RWPE2 (cell line): ENCODE measurements around the gene P2RY11.
A peak's percentile ranks its signal among the peaks of the same experiment; 100 is the strongest.

Source experiments
- ATAC-seq: fragments of 200-7000 bp; cut with Tn5 transposase; 3 replicates; pipeline ENCODE4 v1.9.1; 2021; ENCODE audit warnings: low read depth
- DNase-seq: peaks from one replicate; pipeline ENCODE4 v3.0.0-alpha.2; 2020; ENCODE audit warnings: low spot score
- H3K27ac ChIP-seq: fragments of 450-650 bp; 2 replicates; pipeline ENCODE4 v1.5.1; 2017; ENCODE audit warnings: mild to moderate bottlenecking; ENCODE audit not compliant: poor library complexity, severe bottlenecking
- H3K27me3 ChIP-seq: fragments of 250-450 bp; sonication (Bioruptor Pico); 2 replicates; pipeline ENCODE4 v1.5.1; 2021; ENCODE audit warnings: mild to moderate bottlenecking, moderate library complexity; ENCODE audit not compliant: insufficient read depth, poor library complexity, severe bottlenecking
- H3K36me3 ChIP-seq: fragments of 250-450 bp; sonication (Bioruptor Pico); 2 replicates; pipeline ENCODE4 v1.5.1; 2020; ENCODE audit warnings: low read depth, mild to moderate bottlenecking, moderate library complexity
- H3K4me1 ChIP-seq: fragments of 250-450 bp; sonication (Bioruptor Pico); 2 replicates; pipeline ENCODE4 v1.5.1; 2021; ENCODE audit warnings: mild to moderate bottlenecking, moderate library complexity; ENCODE audit not compliant: insufficient read depth, poor library complexity, severe bottlenecking
- H3K4me3 ChIP-seq: fragments of 250-450 bp; sonication (Bioruptor Pico); 2 replicates; pipeline ENCODE4 v1.5.1; 2021; ENCODE audit warnings: mild to moderate bottlenecking, moderate library complexity; ENCODE audit not compliant: severe bottlenecking
- H3K9me3 ChIP-seq: fragments of 250-450 bp; sonication (Bioruptor Pico); 2 replicates; pipeline ENCODE4 v1.5.1; 2021; ENCODE audit warnings: mild to moderate bottlenecking, moderate library complexity; ENCODE audit not compliant: severe bottlenecking
- CTCF ChIP-seq: fragments of 450-650 bp; IDR thresholded peaks from one replicate; pipeline ENCODE4 v1.5.1; 2017; ENCODE audit warnings: mild to moderate bottlenecking, moderate library complexity; ENCODE audit not compliant: poor library complexity, severe bottlenecking

The P2RY11 gene

GRCh38 chr19:10087296-10088061 is 24.0 kb upstream of the P2RY11 start:
- Histone ChIP-seq H3K9me3 (no peaks in the 10 kb centered on the region), H3K27ac (peak overlapping the region; percentile 39), H3K4me1 (no peaks in the 10 kb centered on the region), H3K4me3 (peak overlapping the region; percentile 71), H3K27me3 (no peaks in the 10 kb centered on the region), H3K36me3 (peaks cover 19% of the 10 kb centered on the region)
- TF ChIP-seq CTCF: no peak
- no peak for ATAC-seq
- DNase-seq: no peak

- Histone ChIP-seq H3K27me3 (no peaks in the 10 kb centered on the region), H3K9me3 (no peaks in the 10 kb centered on the region), H3K36me3 (peaks cover 25% of the 10 kb centered on the region), H3K27ac (no peak overlapping the region), H3K4me3 (no peak overlapping the region), H3K4me1 (no peaks in the 10 kb centered on the region)
- no peak for DNase-seq
- TF ChIP-seq CTCF: no peak
- no peak for ATAC-seq
Measured at GRCh38 chr19:10088949-10089554, 22.4 kb upstream of the P2RY11 start.

- Histone ChIP-seq H3K36me3 (peaks cover 25% of the 10 kb centered on the region), H3K4me3 (no peak overlapping the region), H3K9me3 (no peaks in the 10 kb centered on the region), H3K27ac (no peak overlapping the region), H3K27me3 (no peaks in the 10 kb centered on the region), H3K4me1 (no peaks in the 10 kb centered on the region)
- DNase-seq (no peak), ATAC-seq (no peak)
- no peak for TF ChIP-seq CTCF
Measured at GRCh38 chr19:10089801-10090375, 21.6 kb upstream of the P2RY11 start.

GRCh38 chr19:10091370-10091687 is 20.2 kb upstream of the P2RY11 start:
- H3K36me3 ChIP-seq: peaks cover 25% of the 10 kb centered on the region

More at GRCh38 chr19:10091370-10091687, 20.2 kb upstream of the P2RY11 start:
- Histone ChIP-seq H3K27ac (no peak overlapping the region), H3K27me3 (no peaks in the 10 kb centered on the region), H3K9me3 (no peaks in the 10 kb centered on the region), H3K4me3 (no peak overlapping the region), H3K4me1 (no peaks in the 10 kb centered on the region)
- ATAC-seq (no peak), DNase-seq (no peak)
- TF ChIP-seq CTCF: no peak
